Measurements from ENCODE around the gene NKD2. TPM values are rescaled to one million over a fixed set of nuclear protein-coding genes. Genes with fewer than 3 reads are reported as not detected.
A peak's percentile ranks its signal among the peaks of the same experiment; 100 is the strongest.

Gene NKD2
- total RNA-seq, 3 donors from 2014 or later (not counting 1 experiment from before 2014, with no cell fraction given), result not detected

GRCh38 chr5:997001-997474 lies 11.6 kb upstream of the NKD2 start:
- H3K9me3 Mint-ChIP-seq, result no peaks in the 10 kb centered on the region
- WGBS (ENCODE audit: insufficient coverage), result 22% methylated on average over 4 of the region's 4 CpGs
- no peak overlapping the region for H3K27ac ChIP-seq (ENCODE audit: low read length)
- no peaks in the 10 kb centered on the region for H3K36me3 ChIP-seq (ENCODE audit: control insufficient read depth, insufficient read depth, low read length)
- intact Hi-C loops (cut with micrococcal nuclease), result no loop called here
- ATAC-seq (peak; percentile 36 to 71 (median 66)), DNase-seq (no peak)
- H3K27me3 Mint-ChIP-seq (ENCODE audit: low read depth in 2 of 2), result peaks cover 3 to 4% of the 10 kb centered on the region in 2 donors
- peaks cover 10% of the 10 kb centered on the region in 2 donors for H3K4me1 Mint-ChIP-seq
- H3K4me3 Mint-ChIP-seq, result peak overlapping the region; percentile 64
- H3K4me1 ChIP-seq (ENCODE audit: control insufficient read depth, insufficient read depth, low read length), result peaks cover 4% of the 10 kb centered on the region
- H3K27ac Mint-ChIP-seq, result peak overlapping the region in 1 of 2 donors; percentile 29
- no peak for TF ChIP-seq CTCF (IDR thresholded peaks at IDR 0.05)
- no peak overlapping the region for H3K4me3 ChIP-seq (ENCODE audit: low read length)
- H3K36me3 Mint-ChIP-seq, result no peaks in the 10 kb centered on the region
- H3K27me3 ChIP-seq (ENCODE audit: control insufficient read depth, insufficient read depth, low read length), result no peaks in the 10 kb centered on the region
- no peaks in the 10 kb centered on the region for H3K9me3 ChIP-seq (ENCODE audit: control insufficient read depth, insufficient read depth, low read length)

- Mint-ChIP-seq H3K27me3 (ENCODE audit: low read depth in 2 of 2) (peaks cover 0 to 7% of the 10 kb centered on the region in 2 donors), H3K36me3 (no peaks in the 10 kb centered on the region), H3K4me1 (peaks cover 10% of the 10 kb centered on the region in 2 donors), H3K9me3 (no peaks in the 10 kb centered on the region), H3K4me3 (no peak overlapping the region), H3K27ac (no peak overlapping the region)
- Histone ChIP-seq H3K9me3 (ENCODE audit: control insufficient read depth, insufficient read depth, low read length) (no peaks in the 10 kb centered on the region), H3K4me1 (ENCODE audit: control insufficient read depth, insufficient read depth, low read length) (peaks cover 4% of the 10 kb centered on the region), H3K36me3 (ENCODE audit: control insufficient read depth, insufficient read depth, low read length) (no peaks in the 10 kb centered on the region), H3K27ac (ENCODE audit: low read length) (no peak overlapping the region), H3K4me3 (ENCODE audit: low read length) (no peak overlapping the region), H3K27me3 (ENCODE audit: control insufficient read depth, insufficient read depth, low read length) (no peaks in the 10 kb centered on the region)
- intact Hi-C loops (cut with micrococcal nuclease), result no loop called here
- WGBS (ENCODE audit: insufficient coverage), result 91% methylated on average over 6 of the region's 6 CpGs
- TF ChIP-seq CTCF (IDR thresholded peaks at IDR 0.05), result no peak
- DNase-seq (no peak), ATAC-seq (no peak)
These were observed 10.9 kb upstream of the NKD2 start for GRCh38 chr5:997711-998110.

- ATAC-seq (no peak), DNase-seq (no peak)
- H3K27me3 ChIP-seq (ENCODE audit: control insufficient read depth, insufficient read depth, low read length), result no peaks in the 10 kb centered on the region
- no peak overlapping the region for H3K27ac Mint-ChIP-seq
- peaks cover 0 to 7% of the 10 kb centered on the region in 2 donors for H3K27me3 Mint-ChIP-seq (ENCODE audit: low read depth in 2 of 2)
- no peak overlapping the region for H3K4me3 ChIP-seq (ENCODE audit: low read length)
- H3K4me3 Mint-ChIP-seq, result no peak overlapping the region
- intact Hi-C loops (cut with micrococcal nuclease), result no loop called here
- peaks cover 4% of the 10 kb centered on the region for H3K4me1 ChIP-seq (ENCODE audit: control insufficient read depth, insufficient read depth, low read length)
- no peaks in the 10 kb centered on the region for H3K9me3 ChIP-seq (ENCODE audit: control insufficient read depth, insufficient read depth, low read length)
- TF ChIP-seq CTCF (IDR thresholded peaks at IDR 0.05), result no peak
- no peaks in the 10 kb centered on the region for H3K36me3 Mint-ChIP-seq
- H3K27ac ChIP-seq (ENCODE audit: low read length), result no peak overlapping the region
- no peaks in the 10 kb centered on the region for H3K36me3 ChIP-seq (ENCODE audit: control insufficient read depth, insufficient read depth, low read length)
- H3K9me3 Mint-ChIP-seq, result no peaks in the 10 kb centered on the region
- peaks cover 10% of the 10 kb centered on the region in 2 donors for H3K4me1 Mint-ChIP-seq
- WGBS (ENCODE audit: insufficient coverage), result 86% methylated on average over 12 of the region's 12 CpGs
These were observed 10.2 kb upstream of the NKD2 start for GRCh38 chr5:998246-999031.
